H4 (cell line): ENCODE results near the gene TWNK. TPM values are rescaled to one million over a fixed set of nuclear protein-coding genes. Genes with fewer than 3 reads are reported as not detected.

ENCODE experiments used
- DNase-seq: peaks from one replicate; pipeline ENCODE4 v3.0.0-alpha.2; 2015; ENCODE audit warnings: low spot score
- total RNA-seq: library from RNA; depleted of rRNA; stranded (reverse); fragments of >200 nt; shearing (Covaris generic); gene quantifications from 2 replicates; pipeline ENCODE4 v1.2.3, GENCODE V29; 2014

The TWNK gene
- total RNA-seq, 1 experiment from 2014 or later = 8.0 TPM

DNA sequence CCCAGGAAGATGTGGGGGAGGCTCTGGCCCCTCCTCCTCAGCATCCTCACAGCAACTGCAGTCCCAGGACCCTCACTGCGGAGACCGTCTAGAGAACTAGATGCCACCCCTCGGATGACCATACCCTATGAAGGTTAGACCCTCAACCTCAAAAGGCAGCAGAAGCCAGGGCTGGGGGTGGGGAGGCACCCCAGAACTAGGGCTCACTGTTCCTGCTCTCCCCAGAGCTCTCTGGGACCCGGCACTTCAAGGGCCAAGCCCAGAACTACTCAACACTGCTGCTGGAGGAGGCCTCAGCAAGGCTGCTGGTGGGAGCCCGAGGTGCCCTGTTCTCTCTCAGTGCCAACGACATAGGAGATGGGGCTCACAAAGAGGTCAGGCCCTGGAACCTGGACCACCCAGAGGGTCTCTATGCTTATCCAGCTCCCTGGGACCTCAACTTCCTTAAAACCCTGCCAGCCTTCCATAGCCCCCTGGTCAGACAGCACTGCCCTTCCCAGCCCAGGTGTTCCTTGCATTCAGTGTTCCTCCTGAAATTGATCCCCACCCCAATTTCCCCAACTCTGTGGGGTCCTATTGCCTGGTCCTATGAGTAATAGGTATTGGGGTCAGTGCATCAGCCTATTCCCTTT is 14.3 kb upstream of the TWNK start:
- DNase-seq = no peak

GRCh38 chr10:100975397-100975796 is 11.9 kb upstream of the TWNK start:
- peak; percentile 36 for DNase-seq

GRCh38 chr10:100976906-100977305 is 10.4 kb upstream of the TWNK start:
- no peak for DNase-seq

- DNase-seq = no peak
Observed at GRCh38 chr10:100977436-100977835, 9.9 kb upstream of the TWNK start.

GRCh38 chr10:100978121-100978900 is 9.0 kb upstream of the TWNK start:
- DNase-seq = no peak

DNA sequence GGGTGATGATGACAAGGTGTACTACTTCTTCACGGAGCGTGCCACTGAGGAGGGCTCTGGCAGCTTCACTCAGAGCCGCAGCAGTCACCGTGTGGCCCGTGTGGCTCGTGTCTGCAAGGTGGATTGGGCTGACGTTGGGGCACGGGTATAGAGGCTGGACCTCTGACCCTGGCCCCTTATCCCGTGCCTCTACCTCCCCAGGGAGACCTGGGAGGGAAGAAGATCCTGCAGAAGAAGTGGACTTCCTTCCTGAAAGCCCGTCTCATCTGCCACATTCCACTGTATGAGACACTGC is 8.5 kb upstream of the TWNK start:
- DNase-seq = no peak

GRCh38 chr10:100979791-100980272 is 7.5 kb upstream of the TWNK start:
- no peak for DNase-seq

DNA sequence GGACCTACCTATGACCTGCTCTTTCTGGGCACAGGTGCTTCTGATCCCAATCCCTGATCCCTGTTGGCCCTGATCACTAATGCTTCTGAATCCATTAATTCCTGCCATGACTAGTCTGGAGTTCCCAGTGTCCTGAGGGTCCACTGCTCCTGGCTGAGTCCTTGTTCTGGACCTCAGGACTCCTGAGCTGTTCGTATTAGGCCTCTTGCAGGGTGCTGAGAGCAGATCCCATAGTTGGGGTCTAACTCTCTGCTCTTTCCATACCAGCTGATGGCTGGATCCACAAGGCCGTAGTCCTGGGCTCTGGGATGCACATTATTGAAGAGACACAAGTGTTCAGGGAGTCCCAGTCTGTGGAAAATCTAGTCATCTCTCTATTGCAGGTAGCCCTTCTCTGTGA is 7.0 kb upstream of the TWNK start:
- no peak for DNase-seq

- DNase-seq = no peak
Observed at GRCh38 chr10:100980711-100981110, 6.6 kb upstream of the TWNK start.

DNA sequence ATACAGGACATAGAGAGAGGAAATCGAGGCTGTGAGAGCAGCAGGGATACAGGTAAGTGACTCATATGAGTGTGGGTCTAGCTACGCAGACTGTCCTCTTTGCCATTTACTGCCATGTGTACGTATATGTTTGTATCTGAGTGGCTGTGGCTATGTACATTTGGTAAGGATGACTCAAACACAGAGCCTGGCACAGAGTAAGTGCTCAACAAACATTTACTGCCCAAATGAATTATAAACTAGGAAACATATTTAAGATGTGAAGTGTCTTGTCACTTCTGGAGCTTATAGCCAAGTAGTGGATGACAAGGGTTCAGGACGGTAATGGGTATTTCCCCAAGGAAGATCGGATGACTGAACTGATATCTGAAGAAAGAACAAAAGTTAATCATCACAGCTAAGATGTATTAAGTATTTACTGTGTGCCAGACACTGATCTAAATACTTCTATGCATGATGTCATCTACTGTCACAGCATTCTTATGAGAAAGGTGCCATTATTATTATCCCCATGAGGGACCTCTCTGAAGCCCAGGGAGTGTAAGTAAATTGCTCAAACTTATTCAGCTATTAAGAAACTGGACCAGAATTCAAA is 6.1 kb upstream of the TWNK start:
- no peak for DNase-seq

DNA sequence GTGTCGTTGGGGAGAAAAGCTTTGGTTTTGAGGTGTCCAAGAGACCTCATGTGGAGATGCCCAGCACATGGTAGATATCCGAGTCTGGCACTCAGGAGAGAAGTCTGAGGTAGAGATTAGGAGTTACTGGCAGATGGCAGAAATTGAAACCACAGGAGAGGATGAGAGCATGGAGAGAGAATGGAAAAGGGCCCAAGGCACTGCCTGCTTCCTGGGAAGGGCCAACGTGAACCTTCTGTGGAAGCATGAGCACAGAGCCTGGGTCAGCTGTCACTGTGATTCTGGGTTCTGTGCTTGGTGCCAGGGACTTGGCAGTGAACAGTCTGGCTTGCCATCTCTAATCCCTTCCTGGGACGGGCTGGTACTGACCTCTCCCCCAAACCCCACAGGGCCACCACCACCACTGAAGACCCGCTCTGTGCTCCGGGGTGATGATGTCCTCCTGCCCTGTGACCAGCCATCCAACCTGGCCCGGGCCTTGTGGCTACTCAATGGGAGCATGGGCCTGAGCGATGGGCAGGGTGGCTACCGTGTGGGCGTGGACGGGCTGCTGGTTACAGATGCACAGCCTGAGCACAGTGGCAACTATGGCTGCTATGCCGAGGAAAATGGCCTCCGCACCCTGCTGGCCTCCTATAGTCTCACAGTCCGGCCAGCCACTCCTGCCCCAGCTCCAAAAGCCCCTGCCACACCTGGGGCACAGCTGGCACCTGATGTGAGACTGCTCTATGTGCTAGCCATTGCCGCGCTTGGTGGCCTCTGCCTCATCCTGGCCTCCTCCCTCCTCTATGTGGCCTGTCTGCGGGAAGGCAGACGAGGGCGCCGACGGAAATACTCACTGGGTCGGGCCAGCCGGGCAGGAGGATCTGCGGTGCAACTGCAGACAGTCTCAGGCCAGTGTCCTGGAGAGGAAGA is 4.2 kb upstream of the TWNK start:
- DNase-seq = no peak

DNA sequence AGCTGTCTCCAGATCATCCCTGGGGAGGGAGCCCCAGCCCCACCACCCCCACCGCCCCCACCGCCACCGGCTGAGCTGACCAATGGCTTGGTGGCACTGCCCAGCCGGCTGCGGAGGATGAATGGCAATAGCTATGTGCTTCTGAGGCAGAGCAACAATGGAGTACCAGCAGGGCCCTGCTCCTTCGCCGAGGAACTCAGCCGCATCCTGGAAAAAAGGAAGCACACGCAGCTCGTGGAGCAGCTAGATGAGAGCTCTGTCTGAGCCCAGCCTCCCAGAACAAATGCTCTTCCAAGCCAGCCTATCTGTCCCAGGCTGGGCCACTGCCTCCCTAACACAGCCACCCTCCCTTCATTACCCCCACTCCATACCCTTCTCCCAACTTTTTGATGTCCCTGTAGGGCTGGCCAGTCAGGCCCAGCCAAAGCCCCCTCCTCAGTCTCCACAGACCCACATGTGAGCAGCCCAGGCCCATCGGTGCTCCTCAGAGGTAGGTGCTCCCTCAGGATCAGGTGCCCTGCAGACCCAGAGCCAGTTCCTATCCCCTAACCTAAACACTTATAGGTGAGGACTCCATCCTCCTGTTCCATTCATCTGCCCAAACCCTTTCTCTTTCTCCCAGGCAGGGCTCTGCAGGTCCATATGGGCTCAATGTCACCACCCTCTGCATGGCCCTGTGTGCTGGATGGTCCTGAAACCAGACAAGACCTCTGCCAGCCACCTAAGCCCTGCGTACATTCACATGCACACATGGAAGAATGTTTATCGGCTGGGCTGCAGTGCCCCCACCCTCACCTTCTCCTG is 3.3 kb upstream of the TWNK start:
- DNase-seq = no peak

DNA sequence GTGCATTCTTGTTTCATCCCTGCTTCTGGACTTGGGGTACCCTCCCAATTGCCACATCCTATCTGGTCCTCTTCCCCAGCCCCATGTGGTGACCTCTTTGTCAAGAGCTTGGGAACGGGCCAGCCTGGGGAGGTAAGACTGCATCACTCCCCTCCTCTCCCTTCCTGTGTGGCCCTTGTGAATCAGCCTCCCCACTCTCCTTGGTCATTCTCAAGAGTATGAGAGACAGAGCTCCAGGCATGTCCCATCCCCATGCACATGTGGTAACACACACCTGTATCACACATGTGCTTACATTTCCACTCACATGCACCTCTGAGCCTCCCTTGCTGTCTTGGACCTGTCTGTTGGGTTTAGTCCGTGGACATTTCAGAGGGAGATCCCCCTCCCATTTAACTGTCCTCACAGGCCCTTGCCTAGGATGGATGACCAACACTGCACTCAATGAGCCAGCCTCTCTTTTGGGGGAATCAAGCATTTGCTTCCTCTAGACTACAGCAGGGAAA is 2.6 kb upstream of the TWNK start:
- no peak for DNase-seq

DNA sequence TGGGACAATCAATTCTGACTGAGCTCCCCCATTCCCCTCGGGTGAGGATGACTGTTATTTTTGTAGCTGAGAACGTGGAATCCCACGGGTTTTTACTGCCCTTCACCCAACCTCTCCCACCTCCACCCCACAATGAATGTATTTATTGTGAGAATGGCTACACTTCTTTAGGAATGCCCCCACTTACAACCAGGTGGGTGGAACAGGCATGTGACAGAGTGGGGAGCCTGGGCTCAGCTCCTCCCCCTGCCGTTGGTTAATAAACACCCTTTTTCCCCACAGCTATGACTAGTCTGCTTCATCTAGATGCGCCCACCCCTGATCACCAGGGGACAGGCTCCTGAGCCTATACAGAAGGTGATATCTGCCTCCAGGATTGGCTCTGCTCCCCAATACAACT is 2.0 kb upstream of the TWNK start:
- DNase-seq = no peak

DNA sequence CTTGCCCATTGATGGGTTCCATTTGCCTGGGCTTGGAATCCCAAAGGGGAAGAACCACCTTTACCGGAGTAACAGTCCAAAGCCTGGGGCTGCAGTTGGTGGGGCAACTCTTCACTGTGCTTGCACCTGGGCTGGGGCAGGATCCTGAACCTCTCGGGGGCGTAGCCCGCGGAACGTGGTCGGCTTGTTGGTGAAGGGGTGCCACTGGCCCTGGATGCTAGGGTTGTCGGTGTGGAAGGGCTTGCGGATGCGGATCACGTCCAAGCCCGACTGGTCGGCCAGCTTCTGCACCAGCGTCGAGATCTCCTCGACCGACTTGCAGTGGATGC is 756 bp upstream of the TWNK start:
- DNase-seq = no peak

- no peak for DNase-seq
Observed at GRCh38 chr10:100987685-100988049, 324 bp downstream of the TWNK start.

- no peak for DNase-seq
Observed at GRCh38 chr10:100988166-100988565, 823 bp downstream of the TWNK start.

- DNase-seq = no peak
Observed at GRCh38 chr10:100989088-100989487, 1.7 kb downstream of the TWNK start.

DNA sequence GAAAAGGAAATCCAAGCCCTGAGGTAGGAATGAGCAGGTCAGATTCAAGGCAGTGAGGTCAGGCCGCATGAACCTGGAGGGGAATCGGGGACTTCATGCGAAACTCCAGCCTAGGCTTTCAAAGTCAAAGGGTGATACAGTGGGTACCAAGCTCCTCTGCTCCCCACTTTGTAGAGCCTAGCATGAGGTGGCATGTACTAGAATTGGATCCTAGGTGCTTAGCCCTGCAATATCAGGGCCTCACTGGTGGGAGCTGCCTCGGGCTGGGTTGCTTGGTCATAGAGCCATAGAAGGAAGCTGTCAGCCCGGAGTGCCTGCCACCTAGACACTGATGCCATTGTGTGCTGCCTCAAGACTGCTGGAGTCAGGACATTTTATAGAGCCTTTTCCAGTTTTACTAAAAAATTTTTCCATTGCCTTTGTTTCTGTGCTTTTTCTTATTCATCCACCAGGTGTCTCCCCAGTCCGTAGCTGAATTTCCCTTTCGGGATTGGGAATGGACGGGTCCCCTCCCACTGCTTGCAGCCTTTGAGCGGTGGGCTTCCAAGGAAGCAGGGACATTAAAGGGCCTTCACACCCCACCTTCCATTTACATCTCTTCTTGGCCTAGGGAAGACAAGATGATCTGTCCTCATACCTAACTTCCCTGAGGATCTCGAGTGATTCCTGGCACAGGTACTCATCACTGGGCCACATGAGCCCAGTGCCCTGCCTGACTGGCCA is 6.8 kb downstream of the TWNK start:
- no peak for DNase-seq

DNA sequence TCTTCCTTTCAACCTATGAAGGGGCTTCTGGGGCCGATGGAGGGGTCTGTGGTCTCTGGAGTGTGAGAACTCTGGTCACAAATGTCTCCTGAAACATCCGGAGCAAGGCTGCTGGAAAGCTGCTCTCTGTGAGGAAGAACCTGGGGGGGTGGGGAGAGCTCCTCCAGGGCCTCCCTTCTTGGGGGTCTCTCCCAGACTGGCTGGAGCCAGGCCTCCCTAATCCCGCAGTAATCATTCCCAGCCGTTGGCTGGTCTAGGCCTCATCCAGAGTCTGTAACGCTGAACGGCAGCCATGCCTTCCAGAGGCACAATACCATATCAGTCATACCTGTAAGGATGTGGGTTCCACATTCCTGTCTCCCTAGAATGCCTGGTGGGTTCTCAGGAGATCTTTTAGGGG is 7.8 kb downstream of the TWNK start:
- no peak for DNase-seq
